ENCODE measurements around the gene TSPOAP1.

DNA sequence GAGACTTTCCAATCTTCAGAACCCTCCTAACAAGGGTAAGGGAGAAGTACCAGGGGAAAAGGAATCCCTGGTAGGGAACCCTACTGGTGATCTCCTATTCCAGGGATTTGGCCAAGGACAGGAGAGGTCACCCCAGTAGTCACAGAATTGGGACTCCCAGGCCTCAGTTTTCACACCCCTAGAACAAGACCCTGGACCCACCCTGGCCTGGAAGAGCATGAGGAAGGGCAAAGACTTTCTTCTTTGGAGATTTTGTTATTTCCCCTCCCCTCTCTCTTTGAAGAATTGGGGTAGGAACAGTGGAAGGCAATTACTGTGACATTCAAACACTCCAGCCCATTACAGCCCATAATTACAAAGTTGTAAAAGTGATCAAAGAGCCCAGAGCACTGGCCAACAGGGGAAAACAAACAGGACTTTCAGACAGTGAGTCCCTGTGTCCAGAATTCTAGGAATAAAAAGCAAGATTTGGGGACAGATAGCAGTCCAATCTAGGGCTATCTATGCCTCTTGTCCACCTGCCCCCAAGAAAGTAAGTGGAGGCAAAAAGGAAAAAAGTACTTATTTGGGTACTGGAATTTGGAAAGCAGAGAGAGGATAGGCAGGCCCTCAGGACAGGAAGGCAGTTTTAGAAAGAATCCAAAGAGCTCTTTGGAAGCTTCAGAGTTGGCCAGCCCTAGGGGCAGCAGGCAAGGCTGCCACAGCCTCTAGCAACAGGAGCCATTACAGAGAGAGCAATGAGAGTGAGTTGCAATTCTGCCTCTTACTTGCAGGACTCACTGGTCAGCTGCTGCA, 36.8 kb upstream of the TSPOAP1 start:
- TF ChIP-seq, protein P1, sequence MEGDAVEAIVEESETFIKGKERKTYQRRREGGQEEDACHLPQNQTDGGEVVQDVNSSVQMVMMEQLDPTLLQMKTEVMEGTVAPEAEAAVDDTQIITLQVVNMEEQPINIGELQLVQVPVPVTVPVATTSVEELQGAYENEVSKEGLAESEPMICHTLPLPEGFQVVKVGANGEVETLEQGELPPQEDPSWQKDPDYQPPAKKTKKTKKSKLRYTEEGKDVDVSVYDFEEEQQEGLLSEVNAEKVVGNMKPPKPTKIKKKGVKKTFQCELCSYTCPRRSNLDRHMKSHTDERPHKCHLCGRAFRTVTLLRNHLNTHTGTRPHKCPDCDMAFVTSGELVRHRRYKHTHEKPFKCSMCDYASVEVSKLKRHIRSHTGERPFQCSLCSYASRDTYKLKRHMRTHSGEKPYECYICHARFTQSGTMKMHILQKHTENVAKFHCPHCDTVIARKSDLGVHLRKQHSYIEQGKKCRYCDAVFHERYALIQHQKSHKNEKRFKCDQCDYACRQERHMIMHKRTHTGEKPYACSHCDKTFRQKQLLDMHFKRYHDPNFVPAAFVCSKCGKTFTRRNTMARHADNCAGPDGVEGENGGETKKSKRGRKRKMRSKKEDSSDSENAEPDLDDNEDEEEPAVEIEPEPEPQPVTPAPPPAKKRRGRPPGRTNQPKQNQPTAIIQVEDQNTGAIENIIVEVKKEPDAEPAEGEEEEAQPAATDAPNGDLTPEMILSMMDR (IDR thresholded peaks at IDR 0.05) = no peak
- TF ChIP-seq POLR2AphosphoS5 (IDR thresholded peaks at IDR 0.05; ENCODE audit: insufficient read depth in 1 of 2, low read depth in 1 of 2) = no peak
